ENCODE data around the gene EIF4A3. TPM values are rescaled to one million over a fixed set of nuclear protein-coding genes. Genes with fewer than 3 reads are reported as not detected.

EIF4A3 gene
- total RNA-seq, 4 donors from 2014 or later = 37.0 to 74.5 (median 55.8) TPM

DNA sequence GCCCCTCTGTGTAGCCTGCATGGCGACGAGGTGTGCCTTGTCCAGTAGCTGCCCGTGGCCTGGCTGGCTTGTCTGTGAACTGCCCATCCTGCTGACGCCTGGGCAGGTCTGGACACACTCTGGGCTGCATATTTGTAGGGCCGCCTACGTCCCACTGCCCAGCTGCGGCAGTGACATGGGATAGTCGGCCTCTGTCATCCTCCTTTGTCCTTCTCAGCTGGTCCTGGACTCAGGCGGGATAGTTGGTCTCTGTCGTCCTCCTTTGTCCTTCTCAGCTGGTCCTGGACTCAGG is 37.4 kb upstream of the EIF4A3 start:
- Histone ChIP-seq H3K27me3 (no peaks in the 10 kb centered on the region), H3K36me3 (no peaks in the 10 kb centered on the region), H3K4me1 (peaks cover 0 to 9% (median 8%) of the 10 kb centered on the region in 4 donors), H3K27ac (no peak overlapping the region), H3K4me3 (no peak overlapping the region), H3K9me3 (no peaks in the 10 kb centered on the region)
- 82% methylated on average over 10 of the region's 10 CpGs; no CpG with 5 or more reads in 1 of the 2 donors for WGBS, 2 donors (ENCODE audit: low coverage in 1 of 2)
- in situ Hi-C loops (cut with MboI; ENCODE audit: low pct_ligation_motif_present in 1 of 4, low pct_unique_long_range_greater_than_20kb in 1 of 4, low sequenced_read_pairs in 3 of 4) = no loop called here
- no peak for DNase-seq
- intact Hi-C loops (cut with DNase I; ENCODE audit: low total_unique reads) = no loop called here
- TF ChIP-seq POLR2AphosphoS5 (IDR thresholded peaks at IDR 0.05) (no peak), EP300 (IDR thresholded peaks at IDR 0.05; ENCODE audit: low read depth) (no peak), POLR2A (IDR thresholded peaks at IDR 0.05) (no peak)
- TF ChIP-seq, protein P1, sequence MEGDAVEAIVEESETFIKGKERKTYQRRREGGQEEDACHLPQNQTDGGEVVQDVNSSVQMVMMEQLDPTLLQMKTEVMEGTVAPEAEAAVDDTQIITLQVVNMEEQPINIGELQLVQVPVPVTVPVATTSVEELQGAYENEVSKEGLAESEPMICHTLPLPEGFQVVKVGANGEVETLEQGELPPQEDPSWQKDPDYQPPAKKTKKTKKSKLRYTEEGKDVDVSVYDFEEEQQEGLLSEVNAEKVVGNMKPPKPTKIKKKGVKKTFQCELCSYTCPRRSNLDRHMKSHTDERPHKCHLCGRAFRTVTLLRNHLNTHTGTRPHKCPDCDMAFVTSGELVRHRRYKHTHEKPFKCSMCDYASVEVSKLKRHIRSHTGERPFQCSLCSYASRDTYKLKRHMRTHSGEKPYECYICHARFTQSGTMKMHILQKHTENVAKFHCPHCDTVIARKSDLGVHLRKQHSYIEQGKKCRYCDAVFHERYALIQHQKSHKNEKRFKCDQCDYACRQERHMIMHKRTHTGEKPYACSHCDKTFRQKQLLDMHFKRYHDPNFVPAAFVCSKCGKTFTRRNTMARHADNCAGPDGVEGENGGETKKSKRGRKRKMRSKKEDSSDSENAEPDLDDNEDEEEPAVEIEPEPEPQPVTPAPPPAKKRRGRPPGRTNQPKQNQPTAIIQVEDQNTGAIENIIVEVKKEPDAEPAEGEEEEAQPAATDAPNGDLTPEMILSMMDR (IDR thresholded peaks at IDR 0.05) = no peak

GRCh38 chr17:80183581-80184422 is 36.9 kb upstream of the EIF4A3 start:
- in situ Hi-C loops (cut with MboI; ENCODE audit: low pct_ligation_motif_present in 1 of 4, low pct_unique_long_range_greater_than_20kb in 1 of 4, low sequenced_read_pairs in 3 of 4) (no loop called here), intact Hi-C loops (cut with DNase I; ENCODE audit: low total_unique reads) (no loop called here)
- TF ChIP-seq, protein P1 (IDR thresholded peaks at IDR 0.05) = no peak
- TF ChIP-seq POLR2A (IDR thresholded peaks at IDR 0.05) (no peak), POLR2AphosphoS5 (IDR thresholded peaks at IDR 0.05) (no peak), EP300 (IDR thresholded peaks at IDR 0.05; ENCODE audit: low read depth) (no peak)
- WGBS, 2 donors (ENCODE audit: low coverage in 1 of 2) = 76% methylated on average over 24 of the region's 26 CpGs; no CpG with 5 or more reads in 1 of the 2 donors
- Histone ChIP-seq H3K27me3 (no peaks in the 10 kb centered on the region), H3K27ac (no peak overlapping the region), H3K4me3 (no peak overlapping the region), H3K36me3 (no peaks in the 10 kb centered on the region), H3K9me3 (no peaks in the 10 kb centered on the region), H3K4me1 (peaks cover 0 to 9% (median 8%) of the 10 kb centered on the region in 4 donors)
- DNase-seq = no peak

DNA sequence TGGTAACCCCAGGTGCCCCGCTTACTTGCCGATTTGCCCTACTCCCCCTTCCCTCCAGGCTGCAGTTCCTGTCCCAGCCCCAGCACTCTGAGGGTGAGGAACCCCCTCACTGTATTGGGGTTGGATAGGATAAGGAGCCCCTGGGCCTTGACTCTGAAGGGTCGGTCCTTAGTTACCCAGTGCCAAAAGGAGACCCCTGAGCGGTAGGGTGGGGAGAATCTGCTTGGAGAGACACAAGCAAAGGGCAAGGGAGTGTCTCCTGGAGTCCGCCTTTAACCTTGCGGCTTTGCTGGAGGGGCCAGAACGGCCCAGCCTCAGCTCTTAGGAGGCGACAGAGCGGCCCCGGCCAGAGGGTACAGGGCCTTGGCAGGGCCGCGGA is 35.9 kb upstream of the EIF4A3 start:
- Histone ChIP-seq H3K36me3 (no peaks in the 10 kb centered on the region), H3K4me3 (no peak overlapping the region), H3K9me3 (no peaks in the 10 kb centered on the region), H3K27me3 (no peaks in the 10 kb centered on the region), H3K4me1 (peaks cover 0 to 8% (median 6%) of the 10 kb centered on the region in 4 donors), H3K27ac (no peak overlapping the region)
- intact Hi-C loops (cut with DNase I; ENCODE audit: low total_unique reads) (no loop called here), in situ Hi-C loops (cut with MboI; ENCODE audit: low pct_ligation_motif_present in 1 of 4, low pct_unique_long_range_greater_than_20kb in 1 of 4, low sequenced_read_pairs in 3 of 4) (no loop called here)
- 97% methylated on average over 9 of the region's 12 CpGs; no CpG with 5 or more reads in 1 of the 2 donors for WGBS, 2 donors (ENCODE audit: low coverage in 1 of 2)
- no peak for DNase-seq
- TF ChIP-seq POLR2AphosphoS5 (IDR thresholded peaks at IDR 0.05) (no peak), EP300 (IDR thresholded peaks at IDR 0.05; ENCODE audit: low read depth) (no peak), POLR2A (IDR thresholded peaks at IDR 0.05) (no peak)
- TF ChIP-seq, protein P1 (IDR thresholded peaks at IDR 0.05) = no peak

DNA sequence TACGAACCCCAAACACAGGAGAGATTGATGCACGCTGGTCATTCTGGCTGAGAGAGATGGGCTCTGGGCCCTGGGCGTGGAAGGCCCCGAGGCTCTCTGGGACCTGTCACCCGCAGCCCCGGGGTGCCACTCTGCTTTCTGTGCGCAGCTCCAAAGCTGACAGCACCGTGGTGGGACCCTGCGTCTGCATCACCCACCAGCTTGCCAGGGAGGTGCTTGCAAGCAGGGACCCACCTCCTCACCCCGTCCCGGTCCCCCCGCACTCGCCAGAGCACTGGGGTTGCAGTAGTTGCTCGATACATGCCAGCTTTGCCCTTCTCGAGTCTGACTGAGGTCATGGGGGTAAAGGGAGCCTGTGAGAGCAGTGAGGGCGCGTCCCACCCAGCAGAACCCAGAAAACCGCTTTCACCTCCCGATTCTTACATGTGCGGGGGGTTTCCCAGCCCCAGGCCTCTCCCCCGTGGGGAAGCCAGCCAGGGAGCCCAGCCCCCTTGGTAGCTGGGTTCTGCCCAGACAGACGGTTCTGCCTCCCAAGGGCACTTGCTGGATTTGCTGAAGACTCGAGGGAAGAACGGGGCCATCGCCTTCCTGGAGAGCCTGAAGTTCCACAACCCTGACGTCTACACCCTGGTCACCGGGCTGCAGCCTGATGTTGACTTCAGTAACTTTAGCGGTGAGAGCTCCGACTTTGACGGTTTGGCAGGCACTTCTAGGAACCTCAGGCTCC is 35.4 kb upstream of the EIF4A3 start:
- no peaks in the 10 kb centered on the region for H3K27me3 ChIP-seq

More for the DNA sequence above, 35.4 kb upstream of the EIF4A3 start:
- in situ Hi-C loops (cut with MboI; ENCODE audit: low pct_ligation_motif_present in 1 of 4, low pct_unique_long_range_greater_than_20kb in 1 of 4, low sequenced_read_pairs in 3 of 4) (no loop called here), intact Hi-C loops (cut with DNase I; ENCODE audit: low total_unique reads) (no loop called here)
- no peaks in the 10 kb centered on the region for H3K9me3 ChIP-seq
- no peak overlapping the region for H3K27ac ChIP-seq
- H3K36me3 ChIP-seq = no peaks in the 10 kb centered on the region
- DNase-seq = no peak
- TF ChIP-seq, protein P1 (IDR thresholded peaks at IDR 0.05) = no peak
- TF ChIP-seq POLR2AphosphoS5 (IDR thresholded peaks at IDR 0.05) = no peak
- no peak for TF ChIP-seq EP300 (IDR thresholded peaks at IDR 0.05; ENCODE audit: low read depth)
- no peak for TF ChIP-seq POLR2A (IDR thresholded peaks at IDR 0.05)
- peaks cover 0 to 4% (median 1%) of the 10 kb centered on the region in 4 donors for H3K4me1 ChIP-seq
- 89% methylated on average over 24 of the region's 30 CpGs; no CpG with 5 or more reads in 1 of the 2 donors for WGBS, 2 donors (ENCODE audit: low coverage in 1 of 2)
- H3K4me3 ChIP-seq = no peak overlapping the region

Measured in transverse colon (tissue), 4 donors.